GM10248 (cell line): Measurements from ENCODE around the gene PADI1.

Experiments used
- CTCF ChIA-PET: fragments of 300-600 bp; sonication (Branson Sonifier 250); formaldehyde crosslinking; extraction: SDS; loops from one replicate; lab custom pipeline; 2021; ENCODE audit warnings: antibody characterized with exemption; lab: Yijun Ruan, JAX
- POLR2A ChIA-PET: fragments of 350-650 bp; sonication (Branson Sonifier 250); formaldehyde crosslinking; extraction: SDS; loops from one replicate; lab custom pipeline; 2020; ENCODE audit warnings: antibody characterized with exemption; lab: Yijun Ruan, JAX
- DNase-seq: peaks from one replicate; pipeline ENCODE4 v3.0.0; 2012; ENCODE audit errors: extremely low spot score
- TF ChIP-seq, protein P1 (sequence below): IDR thresholded peaks from 2 replicates; pipeline ENCODE4 v1.5.1; 2012; ENCODE audit warnings: mild to moderate bottlenecking, low read depth; ENCODE audit errors: extremely low read depth, missing control alignments, control extremely low read depth

Gene PADI1

DNA sequence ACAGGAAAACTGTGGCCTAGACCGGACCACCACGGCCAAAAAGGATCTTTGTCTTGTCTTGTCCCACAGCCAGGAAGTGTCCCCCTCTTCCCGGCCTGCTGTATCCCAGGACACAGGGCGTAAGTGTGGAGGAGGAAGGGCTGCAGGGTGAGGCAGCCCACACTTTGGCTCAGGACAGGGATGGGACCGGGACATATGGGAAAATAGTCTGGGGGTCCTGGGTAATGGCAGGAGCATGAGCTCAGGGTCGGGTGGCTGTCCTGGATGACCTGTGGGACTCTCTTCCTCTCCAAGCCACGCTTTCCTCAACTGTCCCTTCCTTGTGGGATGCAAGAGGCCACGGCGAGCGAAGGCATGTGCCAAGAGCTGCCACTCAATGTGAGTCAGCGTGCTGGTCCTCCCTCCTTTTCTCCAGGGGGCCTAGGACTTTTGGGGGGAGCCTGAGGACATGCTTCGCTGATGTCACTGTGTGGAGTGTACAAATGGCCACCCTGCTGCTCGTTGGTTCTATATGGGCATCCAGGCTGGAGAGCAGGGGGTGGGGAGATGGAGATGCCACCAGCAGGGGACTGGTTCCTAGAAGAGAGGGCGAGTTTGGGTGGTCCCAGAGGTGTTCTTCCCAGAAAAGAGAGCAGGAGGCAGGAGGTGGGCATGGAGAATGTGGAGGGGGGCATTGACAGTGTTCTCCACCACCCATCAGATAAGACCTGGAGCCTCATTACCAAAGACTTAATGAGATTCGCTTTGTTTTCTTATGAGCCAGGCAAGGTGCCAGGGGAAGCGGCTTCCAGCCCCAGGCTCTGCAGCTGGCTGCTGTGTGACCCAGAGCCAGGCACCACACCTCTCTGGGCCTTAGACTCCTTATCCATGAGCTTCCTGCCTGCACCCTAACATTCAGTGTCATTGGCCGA lies 11.5 kb upstream of the PADI1 start:
- ChIA-PET POLR2A (no interaction called here), CTCF (interaction anchor here (1.4 kb wide), 1 partner anchor 14 kb away, joined by 3 read pairs; no protein-coding TSS in a partner anchor)
- TF ChIP-seq, protein P1, sequence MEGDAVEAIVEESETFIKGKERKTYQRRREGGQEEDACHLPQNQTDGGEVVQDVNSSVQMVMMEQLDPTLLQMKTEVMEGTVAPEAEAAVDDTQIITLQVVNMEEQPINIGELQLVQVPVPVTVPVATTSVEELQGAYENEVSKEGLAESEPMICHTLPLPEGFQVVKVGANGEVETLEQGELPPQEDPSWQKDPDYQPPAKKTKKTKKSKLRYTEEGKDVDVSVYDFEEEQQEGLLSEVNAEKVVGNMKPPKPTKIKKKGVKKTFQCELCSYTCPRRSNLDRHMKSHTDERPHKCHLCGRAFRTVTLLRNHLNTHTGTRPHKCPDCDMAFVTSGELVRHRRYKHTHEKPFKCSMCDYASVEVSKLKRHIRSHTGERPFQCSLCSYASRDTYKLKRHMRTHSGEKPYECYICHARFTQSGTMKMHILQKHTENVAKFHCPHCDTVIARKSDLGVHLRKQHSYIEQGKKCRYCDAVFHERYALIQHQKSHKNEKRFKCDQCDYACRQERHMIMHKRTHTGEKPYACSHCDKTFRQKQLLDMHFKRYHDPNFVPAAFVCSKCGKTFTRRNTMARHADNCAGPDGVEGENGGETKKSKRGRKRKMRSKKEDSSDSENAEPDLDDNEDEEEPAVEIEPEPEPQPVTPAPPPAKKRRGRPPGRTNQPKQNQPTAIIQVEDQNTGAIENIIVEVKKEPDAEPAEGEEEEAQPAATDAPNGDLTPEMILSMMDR: no peak
- DNase-seq: no peak

DNA sequence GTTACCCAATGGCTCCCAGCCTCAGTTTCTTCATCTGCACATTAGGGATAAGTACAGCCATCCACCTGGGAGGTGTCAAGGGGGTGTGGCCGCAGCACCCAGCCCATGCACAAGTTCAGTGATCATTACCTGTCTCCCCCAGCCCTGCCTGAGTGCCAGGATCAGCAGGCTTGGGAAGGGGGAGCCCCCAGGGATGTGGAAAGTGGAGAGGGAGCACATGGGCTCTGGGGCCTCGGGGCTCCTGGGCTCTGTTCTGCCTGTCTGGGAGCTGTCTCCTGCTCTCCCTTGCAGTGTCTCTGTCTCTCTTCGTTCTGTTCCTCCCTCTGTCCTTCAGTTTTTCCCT lies 10.8 kb upstream of the PADI1 start:
- DNase-seq: no peak
- TF ChIP-seq, protein P1: no peak
- POLR2A ChIA-PET: no interaction called here
- CTCF ChIA-PET: interaction anchor here (1.4 kb wide), 1 partner anchor 13 kb away, joined by 3 read pairs; no protein-coding TSS in a partner anchor

DNA sequence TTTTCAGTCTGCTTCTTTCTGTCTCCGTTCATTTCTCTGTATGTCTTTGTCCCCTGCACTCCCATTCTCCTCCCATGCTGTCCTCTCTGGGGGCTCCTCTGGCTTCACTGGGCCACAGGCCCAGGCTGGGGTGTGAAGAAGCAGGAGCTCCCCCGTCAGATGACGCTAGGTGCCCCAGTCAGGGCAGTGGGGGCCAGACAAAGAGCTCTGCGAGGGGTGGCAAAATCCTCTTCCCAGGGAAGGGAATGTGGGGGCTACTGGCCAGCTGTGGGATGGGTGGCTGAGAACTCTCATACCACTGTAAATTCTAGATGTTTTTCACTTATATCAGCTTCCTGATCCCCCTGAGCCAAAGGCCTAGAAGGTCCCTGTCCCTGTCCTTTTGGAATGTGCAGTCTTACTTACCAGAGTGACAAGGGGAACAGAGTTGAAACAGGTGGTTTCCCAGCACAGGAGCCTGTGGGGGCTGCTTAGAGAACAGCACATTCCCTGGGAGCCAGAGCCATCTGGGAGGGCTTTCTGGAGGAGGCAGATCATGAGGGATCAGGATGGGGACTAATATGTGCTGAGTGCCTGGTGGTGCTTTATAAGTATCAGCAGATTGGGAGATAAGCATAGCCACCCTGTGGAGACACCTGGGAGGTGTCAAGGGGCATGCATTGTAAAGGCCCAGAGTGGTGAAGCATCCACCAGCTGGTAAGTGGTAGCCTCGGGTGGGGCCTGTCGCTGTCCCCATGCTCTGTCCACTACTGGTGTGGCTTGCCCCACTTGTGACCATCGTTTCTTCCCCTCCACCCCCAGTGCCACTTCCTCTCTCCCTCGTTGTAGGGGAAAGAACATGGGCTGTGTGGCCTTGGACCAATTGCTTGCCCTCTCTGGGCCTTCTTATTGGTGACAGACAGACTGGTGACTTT lies 10.1 kb upstream of the PADI1 start:
- CTCF ChIA-PET: no interaction called here
- POLR2A ChIA-PET: no interaction called here
- TF ChIP-seq, protein P1: no peak
- no peak for DNase-seq

DNA sequence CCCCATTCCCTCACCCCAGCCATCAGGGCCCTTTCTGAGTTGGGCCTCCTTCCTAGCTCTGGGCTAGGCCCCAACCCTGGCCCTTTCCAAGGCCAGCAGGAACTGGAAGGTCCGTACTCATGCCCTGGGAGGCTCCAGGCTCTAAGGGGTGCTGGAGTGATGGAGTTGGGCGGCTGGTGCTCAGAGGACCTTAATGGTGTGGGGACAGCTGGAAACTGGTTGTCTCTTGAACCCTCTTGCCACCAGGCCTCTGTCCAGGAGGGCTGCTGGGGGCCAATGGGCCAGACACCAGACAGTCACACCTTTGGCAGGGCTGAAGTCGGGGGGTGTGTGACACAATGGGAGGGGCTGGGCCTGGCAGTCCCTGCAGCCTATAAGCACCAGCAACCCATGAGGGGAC lies 9.2 kb upstream of the PADI1 start:
- TF ChIP-seq, protein P1: no peak
- CTCF ChIA-PET: no interaction called here
- POLR2A ChIA-PET: no interaction called here
- no peak for DNase-seq

DNA sequence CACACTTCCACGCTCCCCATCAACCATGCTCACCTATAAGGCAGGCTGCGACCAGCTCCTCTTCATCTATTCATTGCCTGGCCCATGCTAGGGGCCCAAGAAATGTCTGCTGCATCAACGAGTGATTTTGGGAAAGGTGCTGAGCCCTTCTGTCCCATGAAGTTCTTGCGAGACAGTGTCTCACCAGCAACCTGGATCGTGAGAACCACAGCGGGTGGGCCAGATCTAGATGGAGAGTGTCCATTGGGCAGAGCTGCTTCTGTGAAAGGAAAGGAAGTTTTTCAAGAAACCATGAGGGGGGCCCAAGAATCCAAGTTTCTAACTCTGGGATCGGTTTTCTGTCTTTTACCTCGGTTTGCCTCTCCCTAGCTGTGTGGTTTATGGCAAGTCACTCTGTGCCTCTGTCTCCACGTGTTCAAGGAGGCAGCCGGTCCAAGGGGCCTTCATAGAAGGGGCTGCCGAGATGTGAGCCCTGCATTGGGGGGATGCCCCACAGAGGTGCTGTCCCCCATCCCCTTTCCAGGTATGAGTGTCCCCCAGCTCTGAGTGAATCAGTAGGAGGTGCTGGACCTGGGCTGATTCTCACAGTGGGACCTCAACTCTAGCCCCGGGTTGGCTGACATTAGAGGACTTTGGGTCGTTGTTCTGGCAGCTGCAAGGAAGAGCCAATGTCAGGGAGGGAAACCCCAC lies 8.3 kb upstream of the PADI1 start:
- TF ChIP-seq, protein P1: no peak
- no peak for DNase-seq
- POLR2A ChIA-PET: no interaction called here
- CTCF ChIA-PET: no interaction called here

DNA sequence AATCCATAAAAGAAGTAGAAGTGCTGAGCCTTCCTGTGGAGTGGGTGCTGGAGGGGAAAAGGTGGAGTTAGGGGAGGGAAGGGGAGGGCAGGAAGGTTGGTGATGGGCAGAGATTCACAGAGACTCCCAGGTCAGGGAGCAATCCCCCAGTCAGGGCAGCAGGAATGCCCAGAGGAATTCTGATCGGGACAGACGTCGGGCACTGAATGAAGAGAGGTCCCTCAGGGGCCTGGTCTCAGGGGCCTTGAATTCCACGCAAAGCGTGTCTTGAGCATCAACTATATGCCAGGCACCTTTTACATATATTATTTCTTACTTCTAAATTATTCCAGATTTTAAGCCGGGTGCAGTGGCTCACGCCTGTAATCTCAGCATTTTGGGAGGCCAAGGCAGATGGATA lies 7.2 kb upstream of the PADI1 start:
- TF ChIP-seq, protein P1: no peak
- CTCF ChIA-PET: no interaction called here
- POLR2A ChIA-PET: no interaction called here
- DNase-seq: no peak
